Stimulated activated naive CD4-positive, alpha-beta T cell (primary cell): ENCODE data around the gene ANO1.

Source experiments
- DNase-seq, 6 experiments: peaks; one replicate each; lab custom pipeline; 2025; lab: John Stamatoyannopoulos, UW

Gene ANO1

DNA sequence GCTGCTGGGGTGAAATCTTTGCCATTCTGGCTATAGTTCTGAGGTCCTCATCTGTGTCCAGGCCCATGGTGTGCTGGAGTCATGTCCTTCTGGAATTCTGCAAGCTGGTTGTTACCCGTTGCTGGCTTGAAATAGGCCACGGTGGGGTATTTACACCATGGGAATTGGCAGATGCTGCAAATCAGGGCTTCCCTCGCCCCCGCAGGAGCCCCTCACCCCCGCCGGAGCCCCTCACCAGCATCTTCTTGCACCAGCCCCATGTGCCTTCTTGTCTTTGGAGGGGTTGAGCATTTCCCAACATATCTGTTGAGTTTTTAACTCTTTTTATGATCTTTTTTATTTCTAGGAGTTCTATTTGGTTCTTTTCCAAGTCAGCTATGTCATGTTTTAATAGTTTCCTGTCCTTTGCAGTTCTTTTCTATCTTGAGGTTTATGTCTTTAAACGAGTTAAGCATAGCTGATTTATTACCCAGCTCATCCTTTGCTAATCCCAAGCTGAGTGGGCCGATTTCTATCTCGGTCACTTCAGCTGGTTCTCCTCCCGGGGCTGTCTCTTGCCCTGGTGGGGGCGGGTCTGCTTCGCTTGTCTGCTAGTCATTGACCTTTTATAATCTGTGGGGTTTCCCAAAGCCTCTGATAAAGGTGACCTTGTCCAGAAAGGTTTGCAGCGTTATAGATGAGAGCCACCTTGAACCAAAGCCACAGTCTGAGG is 17.6 kb downstream of the ANO1 start:
- no peak for DNase-seq

DNA sequence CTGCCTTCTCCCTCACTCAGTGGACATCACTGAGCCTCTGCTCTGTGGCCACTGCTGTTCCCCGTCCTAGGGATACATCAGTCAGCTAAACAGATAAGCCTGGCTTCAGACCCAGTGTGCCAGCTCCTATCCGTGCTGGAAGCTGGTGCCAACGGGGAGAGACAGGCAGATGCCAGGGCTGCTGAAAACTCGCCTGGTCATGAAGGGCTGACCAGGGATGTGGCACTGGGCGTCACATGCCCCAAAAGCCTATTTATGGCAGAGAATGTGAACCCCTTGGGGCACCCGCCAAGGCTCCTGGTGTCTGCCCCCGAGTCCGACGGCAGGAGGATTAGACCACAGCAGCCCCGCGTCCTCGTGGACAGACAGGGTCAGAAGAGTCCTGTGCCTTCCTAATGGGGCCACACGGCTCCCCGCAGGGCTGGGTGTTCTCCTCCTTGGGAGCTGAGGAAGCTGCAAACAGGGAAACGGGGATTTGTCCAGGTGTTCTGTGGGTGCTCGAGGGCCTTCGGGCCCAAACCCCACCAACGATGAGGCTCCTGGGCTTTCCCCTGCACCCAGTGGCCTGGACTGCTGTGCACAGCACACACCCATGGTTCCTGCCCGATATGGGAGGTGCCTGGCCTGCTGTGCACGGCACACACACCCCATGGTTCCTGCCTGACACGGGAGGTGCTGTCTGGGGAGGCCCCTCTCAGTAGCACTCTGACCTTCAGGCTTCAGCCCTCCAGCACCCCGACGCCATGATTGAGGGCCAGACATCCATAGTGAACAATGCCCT is 19.9 kb downstream of the ANO1 start:
- no peak for DNase-seq

DNA sequence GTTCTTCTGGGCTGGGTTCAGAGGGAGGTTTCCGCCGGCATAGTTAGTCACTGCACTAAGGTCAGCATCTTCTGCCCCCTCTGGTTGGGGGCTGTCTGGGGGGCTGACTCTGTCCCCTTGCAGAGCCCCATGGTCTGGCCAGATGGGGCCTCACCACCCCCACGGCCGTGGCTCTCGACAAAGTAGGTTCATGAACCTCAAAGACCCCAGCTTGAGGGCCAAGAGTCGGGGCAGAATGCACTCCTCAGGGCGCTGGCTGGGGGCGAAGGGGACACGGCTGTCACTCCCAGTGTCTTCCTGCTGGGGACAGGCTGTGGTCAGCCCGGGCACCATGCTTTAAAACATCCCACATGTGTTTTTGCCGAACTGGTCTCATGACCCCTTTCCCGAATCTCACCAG is 20.8 kb downstream of the ANO1 start:
- DNase-seq: no peak

DNA sequence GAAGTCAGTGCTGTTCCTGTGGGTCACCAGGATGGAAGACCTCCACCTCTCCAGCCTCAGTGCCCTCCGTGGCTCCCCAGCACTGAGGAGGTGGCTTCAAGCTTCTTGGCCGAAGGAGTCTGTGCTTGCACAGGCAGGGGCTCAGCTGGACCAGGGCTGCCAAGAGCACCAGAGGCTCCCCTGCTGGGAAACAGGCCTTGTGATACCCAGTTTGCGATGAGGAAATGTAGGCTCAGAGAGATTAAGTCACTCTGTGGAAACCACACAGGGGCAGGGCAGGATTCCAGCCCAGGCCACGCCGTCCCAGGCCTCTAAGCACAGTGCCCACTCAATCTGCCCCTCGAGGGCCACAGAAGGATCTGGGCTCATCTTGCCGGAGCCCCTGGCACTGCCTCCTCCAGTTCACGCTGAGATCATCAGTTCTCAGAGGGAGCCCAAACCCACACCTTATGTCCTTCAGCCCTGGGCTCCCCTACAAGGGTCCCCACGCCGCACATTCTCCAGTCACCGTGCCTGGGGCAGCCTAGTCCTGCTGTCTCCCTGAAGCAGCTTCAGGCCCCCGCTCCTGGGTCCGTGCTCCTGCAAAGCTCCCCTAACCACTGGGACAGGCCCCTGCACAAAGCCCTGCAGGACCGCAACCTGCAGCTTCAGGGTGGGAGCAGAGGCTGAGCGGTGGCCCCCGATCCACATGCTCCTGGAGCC is 21.6 kb downstream of the ANO1 start:
- no peak for DNase-seq

DNA sequence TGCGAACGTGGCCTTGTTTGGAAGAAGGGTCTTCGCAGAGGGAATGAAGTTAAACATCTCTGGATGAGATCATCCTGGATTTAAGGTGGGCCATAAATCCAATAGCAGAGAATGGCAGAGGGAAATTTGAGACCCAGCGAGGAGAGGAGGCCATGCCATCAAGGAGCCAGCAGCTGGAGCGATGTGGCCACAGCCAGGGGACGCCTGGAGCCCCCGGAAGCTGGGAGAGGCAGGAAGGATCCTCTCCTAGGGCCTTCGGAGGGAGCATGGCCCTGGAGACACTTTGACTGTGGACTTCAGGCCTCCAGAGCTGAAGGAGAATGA is 22.1 kb downstream of the ANO1 start:
- DNase-seq: no peak

DNA sequence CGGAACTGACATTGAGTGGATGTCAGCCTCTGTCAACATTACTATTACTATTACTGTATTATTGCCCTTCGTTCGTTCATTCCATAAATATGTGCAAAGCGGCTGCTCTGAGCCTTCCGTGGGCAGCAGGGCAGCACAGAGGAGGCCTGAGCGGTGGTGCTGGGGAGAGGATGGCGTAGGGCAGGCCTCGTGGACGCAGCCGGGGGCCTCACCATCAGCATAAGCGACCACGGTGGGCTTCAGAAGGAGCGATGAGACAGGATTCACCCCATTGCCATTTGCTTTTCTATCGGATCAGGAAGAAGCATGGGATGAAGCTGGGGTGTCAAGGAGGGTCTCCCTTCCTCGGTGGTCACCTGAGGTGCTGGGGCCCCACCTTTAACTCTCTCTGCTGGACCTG is 22.7 kb downstream of the ANO1 start:
- DNase-seq: no peak

DNA sequence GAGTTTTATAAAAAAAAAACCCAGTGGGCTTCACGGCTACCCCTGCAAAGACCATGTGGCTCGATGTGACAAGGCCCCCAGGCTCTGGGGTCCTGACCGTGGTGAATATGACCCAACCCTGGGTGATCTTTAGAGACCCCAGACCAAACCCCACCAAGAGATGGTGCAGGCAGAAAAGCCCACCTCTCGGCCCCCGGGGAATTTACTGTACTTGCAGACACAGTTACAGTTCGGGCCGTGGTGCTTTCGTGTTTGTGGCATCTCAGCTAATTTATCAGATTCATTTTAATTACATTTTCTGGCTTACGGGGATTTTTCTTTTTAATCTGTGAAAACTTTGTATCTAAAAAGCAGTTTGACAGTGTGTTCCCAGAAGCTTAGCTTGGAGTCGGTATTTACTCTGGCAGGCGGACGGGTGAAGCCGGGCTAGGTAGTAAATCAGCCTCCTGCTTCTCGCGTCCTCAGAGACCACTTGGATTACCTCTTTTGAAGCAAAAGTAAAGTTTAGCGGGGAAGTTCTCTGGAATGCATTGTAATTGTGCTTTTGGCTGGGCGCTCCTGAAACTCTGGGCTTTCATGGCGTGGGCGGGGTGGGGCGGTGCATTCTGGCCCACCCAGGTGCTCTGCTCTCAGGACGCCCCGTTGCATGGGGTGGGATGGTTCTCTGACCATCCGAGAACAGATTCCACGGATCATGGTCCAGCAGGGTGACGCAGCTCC is 25.3 kb downstream of the ANO1 start:
- no peak for DNase-seq

DNA sequence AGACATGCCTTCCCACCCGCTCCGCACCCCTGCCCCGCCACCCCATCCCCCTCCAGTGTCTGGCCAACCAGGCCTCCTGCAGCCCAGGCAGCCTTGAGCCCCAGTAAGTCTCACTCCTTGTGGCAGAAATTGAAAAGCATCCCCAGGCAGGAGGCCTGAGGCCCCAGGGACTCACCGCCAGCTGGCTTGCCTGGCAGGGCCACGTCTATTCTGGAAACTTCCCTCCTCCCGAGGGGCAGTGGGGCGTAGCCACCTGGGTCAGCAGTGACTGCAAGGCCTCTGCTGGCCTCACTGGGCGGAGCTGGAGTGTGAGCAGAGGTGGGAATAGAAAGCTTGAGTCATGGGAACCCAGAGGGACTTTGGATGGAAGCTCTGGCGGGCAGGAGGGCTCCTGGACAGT is 26.3 kb downstream of the ANO1 start:
- DNase-seq: no peak

DNA sequence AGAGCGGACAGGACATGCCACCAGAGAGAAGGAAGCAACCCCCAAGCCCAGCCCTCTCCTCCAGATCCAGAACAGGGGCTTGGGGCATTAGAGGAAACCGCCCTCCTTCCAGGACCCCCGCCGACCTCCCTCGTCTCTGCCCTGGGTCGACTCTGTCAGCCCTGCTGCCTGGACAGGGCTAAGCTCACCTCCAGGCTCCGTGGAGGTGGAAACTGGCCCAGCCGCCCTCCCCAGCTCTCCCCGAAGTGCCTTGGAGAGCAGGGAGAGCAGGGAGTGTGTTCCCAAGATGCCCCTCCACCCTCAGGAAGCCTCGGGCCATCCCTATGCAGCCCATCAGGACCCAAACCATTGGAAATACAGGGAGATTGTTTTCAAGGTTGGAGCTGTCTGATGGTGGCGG is 26.8 kb downstream of the ANO1 start:
- no peak for DNase-seq

DNA sequence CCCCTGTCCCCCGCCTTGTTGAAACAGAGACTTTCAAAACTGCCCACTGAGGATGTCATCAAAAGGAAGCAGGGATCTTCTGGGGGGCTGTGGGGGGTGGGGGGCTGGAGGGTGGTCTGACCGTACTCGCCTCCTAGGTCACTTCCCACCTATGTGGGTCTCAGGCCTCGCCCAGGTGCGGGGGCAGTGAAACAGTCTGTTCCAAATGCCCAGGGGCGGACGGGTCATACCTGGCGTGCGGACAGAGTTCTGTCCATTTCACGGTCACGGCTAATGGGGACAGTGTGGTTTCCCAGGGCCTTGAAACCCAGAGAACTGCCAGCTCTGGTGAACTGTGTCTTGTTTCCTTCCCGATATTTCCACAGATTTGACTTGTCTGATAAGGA is 27.2 kb downstream of the ANO1 start:
- DNase-seq: no peak

DNA sequence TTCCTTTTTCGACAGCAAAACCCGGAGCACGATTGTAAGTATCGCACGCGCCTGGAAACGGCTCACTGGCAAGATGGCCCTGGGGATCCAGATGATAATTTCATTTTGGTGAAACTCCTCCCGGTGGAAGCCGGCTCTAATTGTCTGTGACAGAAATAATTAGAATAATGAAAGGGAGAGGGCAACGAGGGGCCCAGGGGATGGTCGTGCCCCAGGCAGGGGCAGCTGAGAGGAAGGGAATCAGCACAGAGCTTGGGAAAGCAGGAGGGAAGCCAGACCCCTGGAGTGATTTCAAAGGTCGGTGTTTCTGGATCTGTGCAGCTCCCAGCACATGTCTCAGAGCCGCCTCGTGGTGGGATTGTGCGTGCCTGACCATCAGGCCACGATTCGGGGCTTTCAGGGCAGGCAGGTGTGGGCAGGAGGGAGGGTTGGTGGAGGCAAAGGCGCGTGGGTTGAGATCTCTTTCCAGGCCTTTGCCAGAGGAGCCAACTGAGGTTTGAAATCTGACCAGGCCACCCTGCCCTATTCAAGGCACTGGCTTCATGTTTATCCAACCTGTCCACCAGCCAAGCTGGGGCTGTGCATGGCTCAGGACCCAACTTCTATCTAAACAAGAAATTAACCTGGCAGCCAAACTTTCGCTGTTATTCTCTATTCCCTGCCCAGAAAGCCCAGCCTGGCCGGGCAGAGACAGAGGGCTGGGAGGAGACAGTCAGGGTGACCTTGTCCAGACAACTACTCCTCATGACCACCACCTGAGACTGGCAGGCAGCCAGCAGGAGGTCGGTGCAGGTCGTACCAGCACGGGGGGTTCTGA is 27.8 kb downstream of the ANO1 start:
- DNase-seq: no peak

DNA sequence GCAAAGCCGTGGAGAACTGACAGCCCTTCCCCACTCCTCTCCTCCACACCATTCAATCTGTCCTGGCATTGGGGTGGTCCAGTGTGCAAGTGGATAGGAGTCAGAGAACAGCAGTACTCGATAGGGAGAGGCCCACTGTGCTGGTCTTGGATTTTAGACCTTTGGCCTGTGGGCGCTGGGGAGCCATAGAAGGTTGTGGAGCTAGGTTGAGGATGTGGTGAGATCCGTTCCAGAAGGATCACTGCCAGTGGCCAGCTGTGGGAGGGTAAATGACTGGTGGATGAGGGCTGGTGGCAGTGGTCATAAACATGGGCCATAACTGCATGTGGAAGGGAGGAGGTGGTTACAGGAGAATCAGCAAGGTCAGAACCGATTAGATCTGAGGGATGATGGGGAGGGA is 28.6 kb downstream of the ANO1 start:
- DNase-seq: no peak

DNA sequence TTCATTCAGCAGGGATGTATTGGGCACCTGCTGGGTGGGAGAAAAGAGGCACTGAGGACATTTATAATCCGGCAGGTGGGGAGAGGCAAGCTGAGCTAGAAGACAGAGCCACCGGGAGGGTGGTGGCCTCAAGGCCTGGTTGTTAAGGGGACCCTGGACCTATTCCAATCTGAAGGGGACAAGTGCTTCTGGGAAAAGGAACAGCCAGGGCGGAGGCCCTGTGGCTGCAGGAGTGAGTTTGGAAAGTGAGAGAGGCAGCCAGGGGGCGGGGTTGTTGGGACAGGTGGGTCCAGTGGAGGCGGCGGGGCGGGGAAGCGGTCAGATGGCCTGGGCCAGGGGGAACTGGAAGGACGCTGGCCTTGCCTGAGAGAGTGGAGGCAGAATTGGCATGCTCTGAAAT is 29.1 kb downstream of the ANO1 start:
- DNase-seq: no peak

DNA sequence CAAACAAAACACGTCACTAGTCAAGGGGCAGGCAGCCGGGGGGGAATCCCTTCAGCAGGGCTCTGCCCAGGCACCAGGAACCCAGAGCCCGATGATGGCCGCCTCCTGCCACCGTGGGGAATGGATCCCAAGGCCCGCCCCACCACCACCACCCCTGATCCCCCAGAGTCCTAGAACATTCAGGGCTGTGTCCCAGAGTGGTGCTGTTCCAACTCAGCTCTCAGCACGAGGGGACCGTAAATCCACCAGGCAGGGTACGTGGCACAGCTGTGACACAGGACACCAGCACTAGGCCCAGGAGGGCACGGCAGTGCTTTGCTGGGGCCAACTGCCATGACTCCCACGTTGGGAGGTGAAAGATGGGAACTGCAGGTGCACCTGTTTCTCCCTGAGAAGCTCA is 29.6 kb downstream of the ANO1 start:
- no peak for DNase-seq

DNA sequence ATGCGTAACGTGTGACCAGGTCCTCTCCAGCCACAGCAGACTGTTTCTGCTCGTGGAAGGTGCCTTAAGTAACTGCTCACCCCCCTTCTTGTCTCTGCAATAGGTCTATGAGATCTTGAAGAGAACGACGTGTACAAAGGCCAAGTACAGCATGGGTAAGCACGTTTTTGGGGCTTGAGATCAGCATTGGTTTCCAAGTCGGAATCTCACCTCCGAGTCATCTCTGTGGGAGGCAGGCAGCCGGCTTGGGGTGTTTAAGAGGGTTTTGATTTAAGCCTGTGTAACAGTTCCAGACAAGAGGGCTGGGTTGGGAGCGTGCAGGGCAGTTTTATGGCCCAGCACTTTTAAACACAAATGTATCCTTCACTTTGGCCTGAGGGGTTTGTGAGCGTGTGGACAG is 30.1 kb downstream of the ANO1 start:
- DNase-seq: no peak

DNA sequence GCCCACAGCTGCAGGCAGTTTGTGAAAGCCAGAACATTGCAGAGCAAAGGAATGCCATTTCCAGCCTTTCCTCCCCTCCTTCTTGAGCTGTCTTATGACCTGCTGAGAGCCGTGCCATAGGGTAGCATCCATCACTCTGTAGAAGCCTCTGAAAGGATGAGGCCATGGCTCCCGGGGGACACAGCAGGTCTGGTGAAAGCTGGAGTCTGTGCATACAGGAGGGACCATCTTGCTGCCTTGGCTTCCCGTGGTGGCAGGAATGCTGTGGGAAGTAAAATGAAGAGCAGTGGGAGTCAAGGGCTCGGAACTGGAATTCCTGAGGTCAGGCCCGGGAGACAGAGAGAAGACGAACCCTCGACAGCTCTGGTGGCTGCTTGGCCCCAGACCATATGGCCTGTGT is 30.9 kb downstream of the ANO1 start:
- no peak for DNase-seq

DNA sequence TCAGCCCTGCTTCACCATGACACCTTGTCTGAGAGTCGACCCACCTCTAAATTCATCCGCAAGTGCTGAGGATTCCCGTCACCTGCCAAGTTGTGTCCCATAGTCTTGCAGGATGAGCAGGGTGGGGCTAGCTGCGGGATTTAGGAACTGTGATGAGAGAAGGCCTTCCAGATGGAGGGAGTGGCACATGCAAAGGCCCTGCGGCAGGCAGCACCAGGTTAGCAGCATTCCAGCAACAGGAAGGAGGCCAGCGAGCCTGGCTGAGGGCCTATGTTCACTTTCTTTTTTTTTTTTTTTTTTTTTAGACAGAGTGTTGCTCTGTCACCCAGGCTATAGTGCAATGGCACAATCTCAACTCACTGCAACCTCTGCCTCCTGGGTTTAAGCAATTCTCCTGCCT is 31.8 kb downstream of the ANO1 start:
- DNase-seq: no peak

DNA sequence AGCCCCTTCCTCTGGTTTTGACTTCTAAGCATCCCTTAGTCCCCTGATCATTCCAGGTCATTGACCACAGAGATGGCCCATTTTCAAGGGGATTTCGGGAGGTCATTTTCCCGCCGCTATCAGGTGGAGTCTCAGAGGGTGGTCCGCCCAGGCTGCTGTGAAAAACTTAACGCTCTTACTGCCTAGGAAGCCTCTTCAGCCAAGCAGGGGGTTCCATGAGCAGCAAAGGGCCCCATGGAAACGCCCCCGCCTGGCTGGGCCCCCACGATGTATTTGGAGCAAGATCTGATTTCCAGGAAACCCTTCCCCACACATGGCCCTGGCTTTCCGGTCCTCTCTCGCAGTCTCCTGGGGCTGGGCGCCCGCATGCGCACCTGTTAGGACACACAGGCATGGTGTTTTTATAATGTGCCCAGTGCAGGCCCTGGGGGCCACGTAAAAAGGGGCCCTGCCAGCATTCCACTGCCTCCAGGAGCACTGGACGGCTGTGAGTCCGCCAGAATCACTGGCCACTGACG is 32.5 kb downstream of the ANO1 start:
- no peak for DNase-seq

DNA sequence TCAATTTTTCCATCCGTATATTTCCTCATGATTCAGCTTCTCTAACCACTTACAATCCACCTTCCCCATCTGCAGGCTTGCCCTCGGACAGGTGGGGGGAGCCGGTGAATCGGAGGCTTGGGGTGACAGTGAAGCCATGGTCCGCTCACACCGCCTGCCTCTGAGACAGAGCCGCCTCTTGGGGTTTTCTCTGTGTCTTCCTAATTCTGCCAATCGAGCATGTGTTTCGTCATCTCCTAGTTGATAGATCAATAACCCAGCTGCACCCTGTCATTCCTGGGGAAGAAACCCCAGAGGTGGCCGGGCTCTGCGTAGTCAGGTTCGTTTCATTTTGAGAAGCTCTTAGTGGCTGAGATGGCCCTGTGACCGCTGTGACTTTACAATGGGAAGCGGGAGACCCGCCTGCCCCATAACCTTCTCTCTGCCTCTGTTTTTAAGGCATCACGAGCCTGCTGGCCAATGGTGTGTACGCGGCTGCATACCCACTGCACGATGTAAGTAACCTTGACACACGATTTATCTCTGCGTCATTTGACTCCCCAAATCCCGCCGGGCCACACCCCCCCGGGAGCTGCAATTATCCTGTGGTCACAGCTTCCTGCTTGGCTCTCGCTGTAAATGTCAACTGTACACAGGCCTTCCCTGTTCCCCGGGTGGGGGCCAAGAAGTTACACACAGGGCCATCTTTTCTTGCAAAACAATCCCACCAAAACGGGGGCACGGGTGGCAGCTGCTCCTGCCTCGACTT is 33.3 kb downstream of the ANO1 start:
- DNase-seq: no peak

DNA sequence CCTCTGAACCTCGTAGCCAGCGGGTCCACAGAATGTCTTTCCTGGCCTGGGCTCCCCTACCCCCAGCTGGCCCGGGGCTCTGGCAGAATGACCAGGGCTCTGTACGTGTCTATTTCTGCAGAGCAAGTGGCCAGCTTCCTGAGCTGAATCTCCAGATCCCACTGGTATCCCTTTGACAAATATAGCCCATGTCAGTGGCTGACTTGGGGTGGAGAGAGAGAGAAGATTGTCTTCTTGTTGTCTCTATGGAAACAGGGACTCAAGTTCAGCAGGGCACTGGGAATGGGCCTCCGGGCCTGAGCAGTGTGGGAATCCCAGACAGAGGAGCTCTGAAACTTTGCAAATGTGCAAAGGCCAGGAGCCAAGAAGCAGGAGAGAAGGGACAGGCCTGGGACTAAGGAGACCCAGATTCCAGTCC is 33.9 kb downstream of the ANO1 start:
- no peak for DNase-seq

DNA sequence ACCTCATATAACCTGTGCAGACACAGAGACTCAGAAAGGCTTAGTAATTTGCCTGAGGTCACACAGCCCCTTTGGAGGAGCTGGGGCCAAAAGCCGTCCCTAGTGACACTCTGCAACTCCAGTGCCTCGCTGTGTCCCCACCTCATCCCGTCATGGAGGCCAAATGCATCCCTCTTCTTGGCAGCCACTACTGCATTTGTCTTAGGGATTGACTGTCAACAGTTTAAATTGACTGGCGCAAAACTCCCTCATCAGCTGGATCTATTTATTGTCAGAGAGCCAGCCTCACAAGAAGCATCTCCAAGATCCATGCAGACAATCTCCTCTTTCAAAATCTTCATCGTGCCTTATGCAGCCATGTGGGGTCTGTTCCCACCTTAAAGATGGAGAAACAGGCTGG is 35.7 kb downstream of the ANO1 start:
- DNase-seq: no peak
